ENCODE data around the gene CHSY3.

Gene CHSY3

GRCh38 chr5:130068101-130068500 is 163.8 kb downstream of the CHSY3 start:
- TF ChIP-seq CTCF (IDR thresholded peaks at IDR 0.05; ENCODE audit: extremely low read depth, missing control alignments), result no peak
- DNase-seq (ENCODE audit: low spot score), result no peak

- DNase-seq (ENCODE audit: low spot score), result no peak
- no peak for TF ChIP-seq CTCF (IDR thresholded peaks at IDR 0.05; ENCODE audit: extremely low read depth, missing control alignments)
These were observed 164.7 kb downstream of the CHSY3 start for GRCh38 chr5:130068988-130069387.

- TF ChIP-seq CTCF (IDR thresholded peaks at IDR 0.05; ENCODE audit: extremely low read depth, missing control alignments), result no peak
- no peak for DNase-seq (ENCODE audit: low spot score)
These were observed 170.6 kb downstream of the CHSY3 start for GRCh38 chr5:130074820-130075219.

- TF ChIP-seq CTCF (IDR thresholded peaks at IDR 0.05; ENCODE audit: extremely low read depth, missing control alignments), result no peak
- no peak for DNase-seq (ENCODE audit: low spot score)
These were observed 172.7 kb downstream of the CHSY3 start for GRCh38 chr5:130077007-130077406.

GRCh38 chr5:130078661-130079060 is 174.4 kb downstream of the CHSY3 start:
- DNase-seq (ENCODE audit: low spot score), result no peak
- no peak for TF ChIP-seq CTCF (IDR thresholded peaks at IDR 0.05; ENCODE audit: extremely low read depth, missing control alignments)

GRCh38 chr5:130090569-130091270 is 186.5 kb downstream of the CHSY3 start:
- DNase-seq (ENCODE audit: low spot score), result no peak
- no peak for TF ChIP-seq CTCF (IDR thresholded peaks at IDR 0.05; ENCODE audit: extremely low read depth, missing control alignments)

GRCh38 chr5:130092991-130093390 is 188.7 kb downstream of the CHSY3 start:
- TF ChIP-seq CTCF (IDR thresholded peaks at IDR 0.05; ENCODE audit: extremely low read depth, missing control alignments), result no peak
- no peak for DNase-seq (ENCODE audit: low spot score)
